IMR-90 (cell line): ENCODE measurements around the gene FOXO6. TPM values are rescaled to one million over a fixed set of nuclear protein-coding genes. Genes with fewer than 3 reads are reported as not detected.

Source experiments
- ATAC-seq: fragments of 200-7000 bp; cut with Tn5 transposase; 2 replicates; pipeline ENCODE4 v1.9.1; 2020; ENCODE audit warnings: low read depth, mild to moderate bottlenecking, moderate library complexity
- BruUV-seq: library from RNA; stranded (reverse); fragments of 400-500 nt; replicated peaks from 2 replicates; lab custom pipeline; 2021; lab: Mats Ljungman, UMichigan
- CTCF ChIA-PET: fragments of 300-600 bp; formaldehyde crosslinking; extraction: SDS; loops from one replicate; lab custom pipeline; 2021; ENCODE audit warnings: antibody characterized with exemption; lab: Yijun Ruan, JAX
- POLR2A ChIA-PET: fragments of 300-600 bp; sonication (Branson Sonifier 250); formaldehyde crosslinking; loops from one replicate; lab custom pipeline; 2022; ENCODE audit warnings: antibody characterized with exemption; ENCODE audit not compliant: unreplicated experiment; lab: Charles Lee
- DNase-seq: peaks from one replicate; pipeline ENCODE4 v3.0.0; 2013
- H2AFZ ChIP-seq: replicated peaks from 2 replicates; pipeline ENCODE3; 2013; ENCODE audit warnings: low read length, mild to moderate bottlenecking; ENCODE audit not compliant: poor library complexity
- H2AK5ac ChIP-seq: 2 replicates; pipeline ENCODE4 v1.6.1; 2013; ENCODE audit warnings: low read depth, low read length, inconsistent platforms
- H2AK9ac ChIP-seq: replicated peaks from 2 replicates; pipeline ENCODE3; 2013; ENCODE audit warnings: mild to moderate bottlenecking, low read depth, low read length, moderate library complexity; ENCODE audit not compliant: poor library complexity
- H2BK120ac ChIP-seq: 2 replicates; pipeline ENCODE4 v1.6.1; 2013; ENCODE audit warnings: low read depth, low read length, inconsistent platforms
- H2BK15ac ChIP-seq: 3 replicates; pipeline ENCODE4 v1.6.1; 2013; ENCODE audit warnings: low read depth, low read length, inconsistent platforms
- H2BK20ac ChIP-seq: 2 replicates; pipeline ENCODE4 v1.6.1; 2013; ENCODE audit warnings: low read depth, mild to moderate bottlenecking, inconsistent platforms, low read length, moderate library complexity
- H2BK5ac ChIP-seq: 2 replicates; pipeline ENCODE4 v1.6.1; 2013; ENCODE audit warnings: mild to moderate bottlenecking, low read depth, low read length, inconsistent platforms; ENCODE audit not compliant: poor library complexity, severe bottlenecking
- H3K14ac ChIP-seq: replicated peaks from 2 replicates; pipeline ENCODE4 v1.6.1; 2013; ENCODE audit warnings: low read depth, low read length, inconsistent platforms
- H3K18ac ChIP-seq: 2 replicates; pipeline ENCODE4 v1.6.1; 2013; ENCODE audit warnings: low read depth, low read length, control low read depth
- H3K23ac ChIP-seq: 2 replicates; pipeline ENCODE4 v1.6.1; 2013; ENCODE audit warnings: low read depth, low read length, inconsistent platforms
- H3K27ac ChIP-seq: 2 replicates; pipeline ENCODE4 v1.5.1; 2013; ENCODE audit warnings: mild to moderate bottlenecking, control low read depth, low read length; ENCODE audit not compliant: insufficient read depth
- H3K27me3 ChIP-seq: 2 replicates; pipeline ENCODE4 v1.6.1; 2013; ENCODE audit warnings: low read length; ENCODE audit not compliant: control insufficient read depth, insufficient read depth
- H3K36me3 ChIP-seq: 2 replicates; pipeline ENCODE4 v1.6.1; 2013; ENCODE audit warnings: low read length, mixed read lengths; ENCODE audit not compliant: control insufficient read depth, insufficient read depth
- H3K4ac ChIP-seq: 2 replicates; pipeline ENCODE4 v1.6.1; 2013; ENCODE audit warnings: low read depth, low read length, inconsistent platforms
- H3K4me1 ChIP-seq: 2 replicates; pipeline ENCODE4 v1.6.1; 2013; ENCODE audit warnings: low read length, mixed read lengths; ENCODE audit not compliant: control insufficient read depth, insufficient read depth
- H3K4me2 ChIP-seq: 2 replicates; pipeline ENCODE4 v1.6.1; 2013; ENCODE audit warnings: low read depth, mild to moderate bottlenecking, control low read depth, low read length, moderate library complexity
- H3K4me3 ChIP-seq: 2 replicates; pipeline ENCODE4 v1.5.1; 2013; ENCODE audit warnings: low read depth, mild to moderate bottlenecking, control low read depth, low read length, moderate library complexity; ENCODE audit not compliant: insufficient read depth
- H3K56ac ChIP-seq: 2 replicates; pipeline ENCODE4 v1.6.1; 2013; ENCODE audit warnings: low read length, inconsistent platforms; ENCODE audit not compliant: insufficient read depth; ENCODE audit errors: extremely low read depth
- H3K79me1 ChIP-seq, 2 experiments: 2 replicates each; pipeline ENCODE4 v1.6.1; 2013; ENCODE audit warnings: low read length in 2 of 2, inconsistent platforms in 1 of 2, low read depth in 1 of 2
- H3K9ac ChIP-seq: 2 replicates; pipeline ENCODE4 v1.6.1; 2013; ENCODE audit warnings: low read depth, low read length, control low read depth
- H3K9me1 ChIP-seq: 2 replicates; pipeline ENCODE4 v1.6.1; 2013; ENCODE audit warnings: low read length, inconsistent platforms; ENCODE audit not compliant: insufficient read depth
- H3K9me3 ChIP-seq: 2 replicates; pipeline ENCODE4 v1.6.1; 2013; ENCODE audit warnings: low read length; ENCODE audit not compliant: control insufficient read depth, insufficient read depth
- H4K20me1 ChIP-seq: 2 replicates; pipeline ENCODE4 v1.6.1; 2013; ENCODE audit warnings: low read length, inconsistent platforms; ENCODE audit not compliant: insufficient read depth
- H4K5ac ChIP-seq: 2 replicates; pipeline ENCODE4 v1.6.1; 2013; ENCODE audit warnings: mild to moderate bottlenecking, low read depth, low read length, control low read depth
- H4K8ac ChIP-seq, 2 experiments: 2 replicates each; pipeline ENCODE4 v1.6.1; 2013; ENCODE audit warnings: low read depth in 2 of 2, low read length in 2 of 2, control low read depth in 1 of 2, inconsistent platforms in 1 of 2
- H4K91ac ChIP-seq: 2 replicates; pipeline ENCODE4 v1.6.1; 2013; ENCODE audit warnings: low read depth, low read length, inconsistent platforms; ENCODE audit not compliant: insufficient read depth
- BHLHE40 ChIP-seq: fragments of 150-350 bp; IDR thresholded peaks from 2 replicates; pipeline ENCODE4 v1.6.1; 2016; ENCODE audit warnings: mild to moderate bottlenecking, low read depth, low read length
- CEBPB ChIP-seq: IDR thresholded peaks from 2 replicates; pipeline ENCODE4 v1.6.1; 2012; ENCODE audit warnings: low read depth, low read length, improper control_type of control experiment
- CHD1 ChIP-seq: IDR thresholded peaks from 2 replicates; pipeline ENCODE4 v1.6.1; 2012; ENCODE audit warnings: low read depth, low read length, improper control_type of control experiment
- ELK1 ChIP-seq: fragments of 150-350 bp; IDR thresholded peaks from 2 replicates; pipeline ENCODE4 v1.6.1; 2016; ENCODE audit warnings: low read depth, mild to moderate bottlenecking, low read length, moderate library complexity, borderline replicate concordance
- FOS ChIP-seq: fragments of 150-350 bp; IDR thresholded peaks from 2 replicates; pipeline ENCODE4 v1.6.1; 2016; ENCODE audit warnings: low read depth, low read length
- MAFK ChIP-seq: IDR thresholded peaks from 2 replicates; pipeline ENCODE4 v1.6.1; 2012; ENCODE audit warnings: low read depth, low read length, improper control_type of control experiment
- MAZ ChIP-seq: IDR thresholded peaks from 2 replicates; pipeline ENCODE4 v1.6.1; 2012; ENCODE audit warnings: low read depth, mild to moderate bottlenecking, low read length, improper control_type of control experiment, moderate library complexity, borderline replicate concordance
- MXI1 ChIP-seq: IDR thresholded peaks from 2 replicates; pipeline ENCODE4 v1.6.1; 2012; ENCODE audit warnings: low read depth, mild to moderate bottlenecking, low read length, moderate library complexity, borderline replicate concordance
- NFE2L2 ChIP-seq: fragments of 150-350 bp; IDR thresholded peaks from 2 replicates; pipeline ENCODE4 v1.6.1; 2016; ENCODE audit warnings: low read depth, mild to moderate bottlenecking, low read length
- POLR2A ChIP-seq: IDR thresholded peaks from 2 replicates; pipeline ENCODE4 v1.6.1; 2012; ENCODE audit warnings: mild to moderate bottlenecking, low read depth, low read length
- RAD21 ChIP-seq: IDR thresholded peaks from 2 replicates; pipeline ENCODE4 v1.6.1; 2012; ENCODE audit warnings: low read length, improper control_type of control experiment
- RFX5 ChIP-seq: IDR thresholded peaks from 2 replicates; pipeline ENCODE4 v1.8.0; 2012; ENCODE audit warnings: low read depth, mild to moderate bottlenecking, low read length, moderate library complexity
- WGBS, 2 experiments: methylation state at CpG; one replicate each; pipeline versions ENCODE4 v1.1.5 to v1.1.7; 2013; ENCODE audit warnings: missing lambda C conversion rate in 2 of 2; ENCODE audit not compliant: insufficient read length in 1 of 2; ENCODE audit errors: extremely low coverage in 2 of 2; 5-methylcytosine and 5-hydroxymethylcytosine counted together
- dilution Hi-C: fragments of 300-500 bp; cut with HindIII; formaldehyde crosslinking; loops from one replicate; pipeline ENCODE4 v1.14.3; 2018; ENCODE audit warnings: low sequenced_read_pairs; ENCODE audit not compliant: unreplicated experiment
- in situ Hi-C: fragments of 300-500 bp; cut with MboI; formaldehyde crosslinking; loops from 3 replicates; pipeline ENCODE4 v1.14.3; 2019; ENCODE audit warnings: low sequenced_read_pairs, inconsistent platforms, mixed read lengths
- intact Hi-C: fragments of 100-400 bp; cut with micrococcal nuclease; formaldehyde crosslinking; loops from 2 replicates; pipeline ENCODE4 v1.10.0; 2022
- polyA plus RNA-seq, 3 experiments: library from polyadenylated mRNA; depleted of rRNA; stranded (reverse); fragments of >200 nt; gene quantifications; 2 replicates each; pipeline ENCODE4 v1.2.3, GENCODE V29; 2012; ENCODE audit warnings: low replicate concordance in 1 of 3
- total RNA-seq: library from RNA; depleted of rRNA; stranded (reverse); fragments of >200 nt; gene quantifications from 2 replicates; pipeline ENCODE4 v1.2.3, GENCODE V29; 2012
- TF ChIP-seq, protein P1 (sequence below): conservative IDR thresholded peaks from 2 replicates; pipeline ENCODE4 v1.5.1; 2012; ENCODE audit warnings: mild to moderate bottlenecking, low read depth, low read length, improper control_type of control experiment
- TF ChIP-seq, protein P2 (sequence below): fragments of 150-350 bp; IDR thresholded peaks from 2 replicates; pipeline ENCODE4 v1.6.1; 2017; ENCODE audit warnings: mild to moderate bottlenecking, antibody characterized with exemption, low read length, low read depth

The FOXO6 gene
- total and polyA plus RNA-seq, 2 of the 4 experiments (the other 2 are of a cell fraction), result not detected

DNA sequence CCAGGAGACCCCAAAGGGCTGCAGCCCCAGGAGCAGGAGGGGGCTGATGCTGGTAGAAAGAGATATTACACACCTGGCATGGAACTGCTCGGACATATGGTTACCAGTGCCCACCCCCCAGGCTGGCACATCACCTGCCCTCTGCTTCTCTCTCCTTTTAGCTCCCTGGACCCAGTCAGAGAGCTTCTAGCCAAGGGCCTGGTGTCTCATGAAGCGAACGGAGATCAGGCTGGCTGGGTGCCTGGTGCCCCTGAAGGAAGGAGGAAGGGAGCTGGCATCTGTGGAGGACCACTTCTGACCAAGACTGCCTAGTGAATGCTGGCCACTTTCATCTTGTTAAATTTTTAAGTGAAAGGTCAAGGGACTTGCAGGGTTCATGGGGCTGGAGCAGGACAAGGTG, 53.1 kb downstream of the FOXO6 start:
- intact Hi-C loops (no loop called here), in situ Hi-C loops (loop anchor here (25.0 kb wide), 1 partner anchor 377 kb away; no protein-coding TSS in a partner anchor), dilution Hi-C loops (no loop called here)
- Histone ChIP-seq H4K20me1 (0 out of 2 replicates have a peak, but pooled peaks cover 4% of the 10 kb centered on the region), H3K4me2 (no peak overlapping the region), H3K4me1 (peaks cover 2% of the 10 kb centered on the region; the same call in 1 of the 2 replicates), H3K4ac (no peak overlapping the region), H4K91ac (no peak overlapping the region), H3K9me1 (0 out of 2 replicates have a peak, but pooled peaks cover 2% of the 10 kb centered on the region), H2BK20ac (no peak overlapping the region), H2BK15ac (no peak overlapping the region), H3K9me3 (peaks cover 6% of the 10 kb centered on the region), H3K56ac (no peak overlapping the region), H3K18ac (no peak overlapping the region), H4K5ac (no peak overlapping the region), H2AK9ac (no peak overlapping the region), H3K9ac (no peak overlapping the region), H2BK120ac (no peak overlapping the region), H3K27me3 (peaks cover 39% of the 10 kb centered on the region), H3K36me3 (no peaks in the 10 kb centered on the region), H3K14ac (no peak overlapping the region), H2AFZ (peak overlapping the region; percentile 14), H3K23ac (no peak overlapping the region), H3K4me3 (no peak overlapping the region), H2BK5ac (no peak overlapping the region), H4K8ac (no peak overlapping the region), H2AK5ac (no peak overlapping the region), H3K27ac (no peak overlapping the region), H3K79me1 (no peaks in the 10 kb centered on the region)
- ChIA-PET CTCF (no interaction called here), POLR2A (no interaction called here)
- no CpG with 5 or more reads among the region's 3 CpGs for WGBS, 2 experiments
- DNase-seq (no peak), ATAC-seq (no peak)
- no TSS peak for BruUV-seq
- TF ChIP-seq, protein P1, sequence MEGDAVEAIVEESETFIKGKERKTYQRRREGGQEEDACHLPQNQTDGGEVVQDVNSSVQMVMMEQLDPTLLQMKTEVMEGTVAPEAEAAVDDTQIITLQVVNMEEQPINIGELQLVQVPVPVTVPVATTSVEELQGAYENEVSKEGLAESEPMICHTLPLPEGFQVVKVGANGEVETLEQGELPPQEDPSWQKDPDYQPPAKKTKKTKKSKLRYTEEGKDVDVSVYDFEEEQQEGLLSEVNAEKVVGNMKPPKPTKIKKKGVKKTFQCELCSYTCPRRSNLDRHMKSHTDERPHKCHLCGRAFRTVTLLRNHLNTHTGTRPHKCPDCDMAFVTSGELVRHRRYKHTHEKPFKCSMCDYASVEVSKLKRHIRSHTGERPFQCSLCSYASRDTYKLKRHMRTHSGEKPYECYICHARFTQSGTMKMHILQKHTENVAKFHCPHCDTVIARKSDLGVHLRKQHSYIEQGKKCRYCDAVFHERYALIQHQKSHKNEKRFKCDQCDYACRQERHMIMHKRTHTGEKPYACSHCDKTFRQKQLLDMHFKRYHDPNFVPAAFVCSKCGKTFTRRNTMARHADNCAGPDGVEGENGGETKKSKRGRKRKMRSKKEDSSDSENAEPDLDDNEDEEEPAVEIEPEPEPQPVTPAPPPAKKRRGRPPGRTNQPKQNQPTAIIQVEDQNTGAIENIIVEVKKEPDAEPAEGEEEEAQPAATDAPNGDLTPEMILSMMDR, result no peak
- TF ChIP-seq RFX5, result no peak
- no peak for TF ChIP-seq MAZ
- TF ChIP-seq ELK1, result no peak
- no peak for TF ChIP-seq CEBPB
- no peak for TF ChIP-seq MAFK
- no peak for TF ChIP-seq RAD21
- TF ChIP-seq, protein P2, sequence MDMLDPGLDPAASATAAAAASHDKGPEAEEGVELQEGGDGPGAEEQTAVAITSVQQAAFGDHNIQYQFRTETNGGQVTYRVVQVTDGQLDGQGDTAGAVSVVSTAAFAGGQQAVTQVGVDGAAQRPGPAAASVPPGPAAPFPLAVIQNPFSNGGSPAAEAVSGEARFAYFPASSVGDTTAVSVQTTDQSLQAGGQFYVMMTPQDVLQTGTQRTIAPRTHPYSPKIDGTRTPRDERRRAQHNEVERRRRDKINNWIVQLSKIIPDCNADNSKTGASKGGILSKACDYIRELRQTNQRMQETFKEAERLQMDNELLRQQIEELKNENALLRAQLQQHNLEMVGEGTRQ, result no peak
- no peak for TF ChIP-seq MXI1
- no peak for TF ChIP-seq FOS
- no peak for TF ChIP-seq NFE2L2
- no peak for TF ChIP-seq POLR2A
- no peak for TF ChIP-seq CHD1
- TF ChIP-seq BHLHE40, result no peak
